ENCODE results near the gene TNNT2.

TNNT2 gene

GRCh38 chr1:201310251-201310985 lies 67.1 kb downstream of the TNNT2 start:
- Histone ChIP-seq H3K4me1 (ENCODE audit: insufficient read depth, low read length) (no peaks in the 10 kb centered on the region; the same call in 1 of the 2 replicates), H3K9ac (ENCODE audit: low read depth, low read length) (no peak overlapping the region), H3K9me3 (ENCODE audit: insufficient read depth, low read depth, low read length) (no peaks in the 10 kb centered on the region), H3K4me3 (ENCODE audit: low read length) (no peak overlapping the region), H3K27ac (ENCODE audit: low read depth, low read length) (no peak overlapping the region), H3K36me3 (ENCODE audit: insufficient read depth, low read length) (no peaks in the 10 kb centered on the region), H3K27me3 (ENCODE audit: insufficient read depth, low read length) (peaks cover 13% of the 10 kb centered on the region)
- WGBS: 88% methylated on average over 7 of the region's 7 CpGs

- Histone ChIP-seq H3K9ac (ENCODE audit: low read depth, low read length) (no peak overlapping the region), H3K9me3 (ENCODE audit: insufficient read depth, low read depth, low read length) (no peaks in the 10 kb centered on the region), H3K27me3 (ENCODE audit: insufficient read depth, low read length) (peaks cover 13% of the 10 kb centered on the region), H3K27ac (ENCODE audit: low read depth, low read length) (no peak overlapping the region), H3K36me3 (ENCODE audit: insufficient read depth, low read length) (no peaks in the 10 kb centered on the region), H3K4me3 (ENCODE audit: low read length) (no peak overlapping the region), H3K4me1 (ENCODE audit: insufficient read depth, low read length) (no peaks in the 10 kb centered on the region; the same call in 1 of the 2 replicates)
- WGBS: 14% methylated on average over 9 of the region's 9 CpGs
Measured at GRCh38 chr1:201309416-201309815, 68.1 kb downstream of the TNNT2 start.

All from HUES64 (cell line).